ENCODE measurements around the gene INCA1.
"Not testable (repeated sequence)": the region's sequence is repeated elsewhere in the genome, so short reads cannot be mapped to it uniquely, and the experiment has no call there.

Gene INCA1

DNA sequence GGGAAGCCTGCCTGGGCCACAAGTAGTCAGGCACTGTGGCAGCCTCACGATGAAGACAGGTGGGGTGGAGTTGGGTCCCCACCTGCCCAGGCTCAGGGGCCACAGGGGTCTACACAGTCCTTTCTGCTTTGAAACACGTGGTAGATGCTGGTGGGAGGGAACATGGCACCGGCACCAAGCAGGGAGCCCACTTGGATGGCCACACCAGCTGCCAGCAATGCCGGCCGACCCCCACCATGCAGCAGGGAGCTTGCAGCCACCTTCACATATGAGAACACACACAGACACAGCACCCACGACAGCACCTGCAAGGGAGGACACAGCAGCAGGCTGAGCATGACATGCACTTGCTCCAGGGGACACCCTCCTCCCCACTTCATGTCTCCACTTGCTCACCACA lies 35.5 kb upstream of the INCA1 start:
- H3K27me3 ChIP-seq (ENCODE audit: control insufficient read depth, low read length) = 0 out of 2 replicates have a peak, but pooled peaks cover 5% of the 10 kb centered on the region
- peaks cover 12% of the 10 kb centered on the region for H3F3A ChIP-seq (ENCODE audit: control insufficient read depth, insufficient read depth)
- H3K4me2 ChIP-seq (ENCODE audit: low read length) = no peak overlapping the region; the same call in 1 of the 2 replicates
- H3K4me1 ChIP-seq (ENCODE audit: control insufficient read depth, low read length) = peaks cover 34% of the 10 kb centered on the region
- H3K36me3 ChIP-seq (ENCODE audit: control insufficient read depth, low read length) = no peaks in the 10 kb centered on the region
- H3K79me2 ChIP-seq (ENCODE audit: control insufficient read depth, low read length) = no peaks in the 10 kb centered on the region
- no peaks in the 10 kb centered on the region for H4K20me1 ChIP-seq (ENCODE audit: control insufficient read depth, insufficient read depth, low read depth, low read length)
- TF ChIP-seq, protein P1, sequence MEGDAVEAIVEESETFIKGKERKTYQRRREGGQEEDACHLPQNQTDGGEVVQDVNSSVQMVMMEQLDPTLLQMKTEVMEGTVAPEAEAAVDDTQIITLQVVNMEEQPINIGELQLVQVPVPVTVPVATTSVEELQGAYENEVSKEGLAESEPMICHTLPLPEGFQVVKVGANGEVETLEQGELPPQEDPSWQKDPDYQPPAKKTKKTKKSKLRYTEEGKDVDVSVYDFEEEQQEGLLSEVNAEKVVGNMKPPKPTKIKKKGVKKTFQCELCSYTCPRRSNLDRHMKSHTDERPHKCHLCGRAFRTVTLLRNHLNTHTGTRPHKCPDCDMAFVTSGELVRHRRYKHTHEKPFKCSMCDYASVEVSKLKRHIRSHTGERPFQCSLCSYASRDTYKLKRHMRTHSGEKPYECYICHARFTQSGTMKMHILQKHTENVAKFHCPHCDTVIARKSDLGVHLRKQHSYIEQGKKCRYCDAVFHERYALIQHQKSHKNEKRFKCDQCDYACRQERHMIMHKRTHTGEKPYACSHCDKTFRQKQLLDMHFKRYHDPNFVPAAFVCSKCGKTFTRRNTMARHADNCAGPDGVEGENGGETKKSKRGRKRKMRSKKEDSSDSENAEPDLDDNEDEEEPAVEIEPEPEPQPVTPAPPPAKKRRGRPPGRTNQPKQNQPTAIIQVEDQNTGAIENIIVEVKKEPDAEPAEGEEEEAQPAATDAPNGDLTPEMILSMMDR (IDR thresholded peaks at IDR 0.05; ENCODE audit: low read depth, low read length, poor library complexity, severe bottlenecking) = no peak
- no peak for TF ChIP-seq EZH2phosphoT487 (IDR thresholded peaks at IDR 0.05; ENCODE audit: borderline replicate concordance, low read length)
- no peak overlapping the region for H3K27ac ChIP-seq (ENCODE audit: low read depth, low read length)
- H3K9me2 ChIP-seq (replicated peaks; ENCODE audit: control insufficient read depth, low read length) = no peaks in the 10 kb centered on the region
- H3K9me3 ChIP-seq (ENCODE audit: control insufficient read depth, insufficient read depth, low read length) = no peaks in the 10 kb centered on the region
- no peak overlapping the region for H3K4me3 ChIP-seq (ENCODE audit: low read length)

DNA sequence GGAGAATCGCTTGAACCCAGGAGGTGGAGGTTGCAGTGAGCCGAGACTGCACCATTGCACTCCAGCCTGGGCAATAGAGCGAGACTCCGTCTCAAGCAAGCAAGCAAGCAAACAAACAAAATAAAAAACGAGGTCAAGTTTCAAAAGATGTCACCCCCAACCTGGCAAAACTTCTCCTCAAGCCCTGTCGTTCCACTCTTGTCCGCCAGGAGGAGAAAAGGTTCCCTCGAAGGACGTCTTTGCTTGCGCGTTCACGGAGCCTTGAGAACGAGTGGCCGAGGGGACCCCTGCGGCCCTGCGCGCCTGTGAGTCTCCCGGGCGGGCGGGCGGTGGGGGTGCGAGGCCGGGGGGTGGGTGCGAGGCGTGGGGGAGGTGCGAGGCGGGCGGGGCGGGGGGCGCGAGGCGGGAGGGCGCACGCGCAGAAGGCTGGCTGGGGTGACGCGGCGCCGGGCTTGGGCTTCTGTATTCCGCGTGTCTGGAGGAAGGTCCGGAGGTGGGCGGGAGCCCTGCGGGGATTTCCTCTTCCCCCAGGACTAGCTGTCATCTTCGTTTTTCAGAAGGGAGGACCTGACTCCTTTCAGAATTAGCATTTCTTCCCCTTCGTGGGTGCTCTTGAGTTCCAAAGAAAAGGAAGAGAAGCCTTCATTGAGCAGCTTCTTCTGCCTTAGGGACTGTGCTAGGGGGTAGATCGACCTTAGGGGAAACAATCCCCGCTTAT lies 34.2 kb upstream of the INCA1 start:
- Histone ChIP-seq H3K4me1 (ENCODE audit: control insufficient read depth, low read length) (peaks cover 34% of the 10 kb centered on the region), H3K4me2 (ENCODE audit: low read length) (peak overlapping the region; percentile 72), H3K4me3 (ENCODE audit: low read length) (peak overlapping the region; percentile 65), H3F3A (ENCODE audit: control insufficient read depth, insufficient read depth) (peaks cover 12% of the 10 kb centered on the region), H3K36me3 (ENCODE audit: control insufficient read depth, low read length) (no peaks in the 10 kb centered on the region), H3K27ac (ENCODE audit: low read depth, low read length) (peak overlapping the region; percentile 57), H3K79me2 (ENCODE audit: control insufficient read depth, low read length) (no peaks in the 10 kb centered on the region), H3K9me2 (replicated peaks; ENCODE audit: control insufficient read depth, low read length) (no peaks in the 10 kb centered on the region), H4K20me1 (ENCODE audit: control insufficient read depth, insufficient read depth, low read depth, low read length) (no peaks in the 10 kb centered on the region), H3K9me3 (ENCODE audit: control insufficient read depth, insufficient read depth, low read length) (no peaks in the 10 kb centered on the region), H3K27me3 (ENCODE audit: control insufficient read depth, low read length) (0 out of 2 replicates have a peak, but pooled peaks cover 5% of the 10 kb centered on the region)
- TF ChIP-seq, protein P1 (IDR thresholded peaks at IDR 0.05; ENCODE audit: low read depth, low read length, poor library complexity, severe bottlenecking) = peak; percentile 64
- no peak for TF ChIP-seq EZH2phosphoT487 (IDR thresholded peaks at IDR 0.05; ENCODE audit: borderline replicate concordance, low read length)

DNA sequence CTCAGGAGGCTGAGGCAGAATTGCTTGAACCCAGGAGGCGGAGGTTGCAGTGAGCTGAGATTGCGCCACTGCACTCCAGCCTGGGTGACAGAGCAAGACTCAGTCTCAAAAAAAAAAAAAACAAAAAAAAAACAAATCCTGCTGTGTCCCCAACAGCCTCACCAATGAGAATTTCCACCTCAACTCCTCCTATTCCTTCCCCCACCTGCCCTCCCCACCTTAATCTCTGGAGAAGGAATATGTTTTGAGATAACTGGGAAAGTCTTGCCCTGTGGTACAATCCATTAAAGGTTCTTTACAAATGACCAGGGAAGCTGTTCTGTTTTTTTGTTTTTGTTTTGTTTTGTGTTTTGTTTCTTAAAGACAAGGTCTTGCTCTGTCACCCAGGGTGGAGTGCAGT lies 32.8 kb upstream of the INCA1 start:
- not testable (repeated sequence) for H3K27me3 ChIP-seq (ENCODE audit: control insufficient read depth, low read length); H3K79me2 ChIP-seq (ENCODE audit: control insufficient read depth, low read length); H3K9me2 ChIP-seq (replicated peaks; ENCODE audit: control insufficient read depth, low read length); H4K20me1 ChIP-seq (ENCODE audit: control insufficient read depth, insufficient read depth, low read depth, low read length); H3K9me3 ChIP-seq (ENCODE audit: control insufficient read depth, insufficient read depth, low read length); H3K27ac ChIP-seq (ENCODE audit: low read depth, low read length); H3K4me3 ChIP-seq (ENCODE audit: low read length); H3K36me3 ChIP-seq (ENCODE audit: control insufficient read depth, low read length)
- peaks cover 28% of the 10 kb centered on the region for H3K4me1 ChIP-seq (ENCODE audit: control insufficient read depth, low read length)
- peaks cover 16% of the 10 kb centered on the region for H3F3A ChIP-seq (ENCODE audit: control insufficient read depth, insufficient read depth)
- H3K4me2 ChIP-seq (ENCODE audit: low read length) = peak overlapping the region; percentile 72; the same call in 1 of the 2 replicates

DNA sequence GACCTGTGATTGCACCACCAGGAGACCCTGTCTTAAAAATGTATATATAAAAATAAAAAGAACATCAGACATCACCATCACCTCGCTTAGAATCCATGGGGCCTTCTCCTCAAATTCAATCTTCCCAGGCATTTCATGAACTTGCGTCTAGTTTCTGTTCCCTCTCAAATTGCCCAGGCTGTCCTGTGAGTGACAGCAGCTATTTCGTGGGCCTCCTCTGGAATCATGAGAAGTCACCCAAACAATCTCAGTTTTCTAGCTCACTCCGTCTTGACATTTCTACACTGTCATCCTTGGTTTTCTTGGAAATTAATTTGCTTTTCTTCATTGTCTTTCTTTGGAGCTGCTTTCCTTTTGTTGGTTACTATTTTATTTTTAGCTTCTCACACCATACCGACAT lies 30.6 kb upstream of the INCA1 start:
- Histone ChIP-seq H3K27ac (ENCODE audit: low read depth, low read length) (no peak overlapping the region), H3K36me3 (ENCODE audit: control insufficient read depth, low read length) (0 out of 2 replicates have a peak, but pooled peaks cover 5% of the 10 kb centered on the region), H3K4me3 (ENCODE audit: low read length) (no peak overlapping the region), H3K79me2 (ENCODE audit: control insufficient read depth, low read length) (no peaks in the 10 kb centered on the region), H3F3A (ENCODE audit: control insufficient read depth, insufficient read depth) (peaks cover 16% of the 10 kb centered on the region), H3K27me3 (ENCODE audit: control insufficient read depth, low read length) (no peaks in the 10 kb centered on the region), H4K20me1 (ENCODE audit: control insufficient read depth, insufficient read depth, low read depth, low read length) (no peaks in the 10 kb centered on the region), H3K9me2 (replicated peaks; ENCODE audit: control insufficient read depth, low read length) (no peaks in the 10 kb centered on the region), H3K4me1 (ENCODE audit: control insufficient read depth, low read length) (peaks cover 23% of the 10 kb centered on the region), H3K4me2 (ENCODE audit: low read length) (no peak overlapping the region), H3K9me3 (ENCODE audit: control insufficient read depth, insufficient read depth, low read length) (no peaks in the 10 kb centered on the region)
- TF ChIP-seq, protein P1 (IDR thresholded peaks at IDR 0.05; ENCODE audit: low read depth, low read length, poor library complexity, severe bottlenecking) = no peak
- TF ChIP-seq EZH2phosphoT487 (IDR thresholded peaks at IDR 0.05; ENCODE audit: borderline replicate concordance, low read length) = no peak
